GM19455 (cell line): ENCODE measurements around the gene ALDH3B1.

ENCODE experiments used
- ATAC-seq: cut with Tn5 transposase; IDR thresholded peaks from one replicate; pipeline ENCODE4 v1.9.1; 2021; ENCODE audit not compliant: unreplicated experiment

ALDH3B1 gene

GRCh38 chr11:68030318-68031143 is 20.4 kb downstream of the ALDH3B1 start, which contains the start of gene NDUFS8:
Gene NDUFS8, plus strand, starts transcription at chr11:68030681. Its CDS starts 1,471 bp downstream, at chr11:68032152.
- ATAC-seq, result peak; percentile 93

- ATAC-seq, result no peak
Observed at GRCh38 chr11:68031144-68031464, 21.0 kb downstream of the ALDH3B1 start.

GRCh38 chr11:68032003-68032402 is 21.9 kb downstream of the ALDH3B1 start:
- ATAC-seq, result no peak

GRCh38 chr11:68032997-68033707 is 23.0 kb downstream of the ALDH3B1 start:
- ATAC-seq, result no peak

GRCh38 chr11:68033708-68034045 is 23.6 kb downstream of the ALDH3B1 start:
- no peak for ATAC-seq

GRCh38 chr11:68035266-68035876 is 25.2 kb downstream of the ALDH3B1 start:
- no peak for ATAC-seq

- no peak for ATAC-seq
Observed at GRCh38 chr11:68036141-68036716, 26.1 kb downstream of the ALDH3B1 start.

GRCh38 chr11:68036717-68037239 is 26.7 kb downstream of the ALDH3B1 start:
- no peak for ATAC-seq

GRCh38 chr11:68037411-68038225 is 27.5 kb downstream of the ALDH3B1 start:
- no peak for ATAC-seq

- ATAC-seq, result no peak
Observed at GRCh38 chr11:68038226-68038717, 28.1 kb downstream of the ALDH3B1 start.

GRCh38 chr11:68038718-68039525 is 28.8 kb downstream of the ALDH3B1 start, which contains the start of gene TCIRG1:
Gene TCIRG1, plus strand, starts transcription at chr11:68039025. Its CDS starts 2,247 bp downstream, at chr11:68041272.
- ATAC-seq, result peak; percentile 56

- ATAC-seq, result no peak
Observed at GRCh38 chr11:68039526-68040086, 29.5 kb downstream of the ALDH3B1 start.

- no peak for ATAC-seq
Observed at GRCh38 chr11:68040101-68040956, 30.2 kb downstream of the ALDH3B1 start.

- ATAC-seq, result no peak
Observed at GRCh38 chr11:68040957-68041591, 30.9 kb downstream of the ALDH3B1 start.

- ATAC-seq, result no peak
Observed at GRCh38 chr11:68041617-68042218, 31.6 kb downstream of the ALDH3B1 start.

GRCh38 chr11:68042219-68043028 is 32.3 kb downstream of the ALDH3B1 start:
- no peak for ATAC-seq

- no peak for ATAC-seq
Observed at GRCh38 chr11:68043029-68043348, 32.9 kb downstream of the ALDH3B1 start.
